Left hindlimb (tissue), 1 donor: ENCODE data around the gene KCTD3.

Experiments
- DNase-seq: peaks from one replicate; pipeline ENCODE4 v3.0.0-alpha.2; 2018

The KCTD3 gene

GRCh38 chr1:215566556-215567490 is at the start of gene KCTD3:
TSS of gene KCTD3 (plus strand) at chr1:215567304. CDS start at chr1:215567686, 382 bp downstream.
- peak; percentile 88 for DNase-seq

- DNase-seq = no peak
Measured at GRCh38 chr1:215517441-215517891, 49.6 kb upstream of the KCTD3 start.

- no peak for DNase-seq
Measured at GRCh38 chr1:215518594-215518993, 48.5 kb upstream of the KCTD3 start.

GRCh38 chr1:215521279-215521678 is 45.8 kb upstream of the KCTD3 start:
- no peak for DNase-seq

- DNase-seq = no peak
Measured at GRCh38 chr1:215523128-215523861, 43.8 kb upstream of the KCTD3 start.

- no peak for DNase-seq
Measured at GRCh38 chr1:215523906-215524305, 43.2 kb upstream of the KCTD3 start.

GRCh38 chr1:215526147-215526845 is 40.8 kb upstream of the KCTD3 start:
- DNase-seq = no peak

GRCh38 chr1:215526846-215527151 is 40.3 kb upstream of the KCTD3 start:
- no peak for DNase-seq

GRCh38 chr1:215529111-215529510 is 38.0 kb upstream of the KCTD3 start:
- DNase-seq = no peak

- no peak for DNase-seq
Measured at GRCh38 chr1:215529571-215529970, 37.5 kb upstream of the KCTD3 start.

- DNase-seq = no peak
Measured at GRCh38 chr1:215530401-215530984, 36.6 kb upstream of the KCTD3 start.

GRCh38 chr1:215539803-215540570 is 27.1 kb upstream of the KCTD3 start:
- DNase-seq = no peak

- no peak for DNase-seq
Measured at GRCh38 chr1:215542301-215542700, 24.8 kb upstream of the KCTD3 start.

- DNase-seq = no peak
Measured at GRCh38 chr1:215543191-215543606, 23.9 kb upstream of the KCTD3 start.

GRCh38 chr1:215543806-215544205 is 23.3 kb upstream of the KCTD3 start:
- no peak for DNase-seq

- no peak for DNase-seq
Measured at GRCh38 chr1:215544566-215544965, 22.5 kb upstream of the KCTD3 start.

GRCh38 chr1:215545096-215545495 is 22.0 kb upstream of the KCTD3 start:
- no peak for DNase-seq

GRCh38 chr1:215547011-215547410 is 20.1 kb upstream of the KCTD3 start:
- no peak for DNase-seq

- no peak for DNase-seq
Measured at GRCh38 chr1:215551806-215552205, 15.3 kb upstream of the KCTD3 start.

GRCh38 chr1:215554865-215555264 is 12.2 kb upstream of the KCTD3 start:
- DNase-seq = no peak

- no peak for DNase-seq
Measured at GRCh38 chr1:215555531-215555930, 11.6 kb upstream of the KCTD3 start.

- DNase-seq = no peak
Measured at GRCh38 chr1:215556996-215557395, 10.1 kb upstream of the KCTD3 start.
